ENCODE results near the gene AKR1C2.
"Not testable (repeated sequence)": the region's sequence is repeated elsewhere in the genome, so short reads cannot be mapped to it uniquely, and the experiment has no call there.

DNA sequence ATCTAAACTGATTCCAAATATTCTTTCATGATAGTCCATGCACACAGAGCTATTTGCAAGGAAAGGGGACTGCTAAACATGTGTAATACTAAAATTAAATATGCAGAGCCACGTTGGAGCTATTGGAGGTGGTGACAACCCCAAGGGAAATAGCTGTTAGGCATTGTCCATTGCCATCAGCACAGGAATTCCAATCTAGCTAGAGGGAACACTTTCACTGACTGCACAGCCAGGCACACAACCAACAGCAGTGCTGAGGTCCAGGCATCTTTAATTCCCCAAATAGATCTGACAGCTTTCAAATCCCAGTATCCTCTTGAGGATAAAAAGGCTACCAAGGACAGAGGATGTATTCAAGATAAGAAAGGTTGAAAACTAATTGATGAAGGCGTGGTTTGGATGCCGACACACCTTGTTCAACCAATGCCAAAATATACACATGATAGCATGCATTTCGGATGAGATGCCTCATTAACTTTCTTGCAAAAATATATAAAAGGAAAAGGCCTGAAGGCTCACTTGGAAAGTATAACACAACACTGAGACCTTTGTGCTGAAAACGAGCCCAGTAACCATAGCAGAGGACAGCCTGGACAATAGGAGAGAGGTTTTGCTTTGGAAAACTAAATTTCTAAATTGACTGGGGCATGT lies 52.0 kb downstream of the AKR1C2 start:
- TF ChIP-seq, protein P1, sequence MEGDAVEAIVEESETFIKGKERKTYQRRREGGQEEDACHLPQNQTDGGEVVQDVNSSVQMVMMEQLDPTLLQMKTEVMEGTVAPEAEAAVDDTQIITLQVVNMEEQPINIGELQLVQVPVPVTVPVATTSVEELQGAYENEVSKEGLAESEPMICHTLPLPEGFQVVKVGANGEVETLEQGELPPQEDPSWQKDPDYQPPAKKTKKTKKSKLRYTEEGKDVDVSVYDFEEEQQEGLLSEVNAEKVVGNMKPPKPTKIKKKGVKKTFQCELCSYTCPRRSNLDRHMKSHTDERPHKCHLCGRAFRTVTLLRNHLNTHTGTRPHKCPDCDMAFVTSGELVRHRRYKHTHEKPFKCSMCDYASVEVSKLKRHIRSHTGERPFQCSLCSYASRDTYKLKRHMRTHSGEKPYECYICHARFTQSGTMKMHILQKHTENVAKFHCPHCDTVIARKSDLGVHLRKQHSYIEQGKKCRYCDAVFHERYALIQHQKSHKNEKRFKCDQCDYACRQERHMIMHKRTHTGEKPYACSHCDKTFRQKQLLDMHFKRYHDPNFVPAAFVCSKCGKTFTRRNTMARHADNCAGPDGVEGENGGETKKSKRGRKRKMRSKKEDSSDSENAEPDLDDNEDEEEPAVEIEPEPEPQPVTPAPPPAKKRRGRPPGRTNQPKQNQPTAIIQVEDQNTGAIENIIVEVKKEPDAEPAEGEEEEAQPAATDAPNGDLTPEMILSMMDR (IDR thresholded peaks at IDR 0.05), result not testable (repeated sequence)
- TF ChIP-seq POLR2A (IDR thresholded peaks at IDR 0.05), result not testable (repeated sequence)

Data from adrenal gland (tissue), 5 donors.